GM18870 (cell line): ENCODE data around the gene PSMD14.

Source experiments
- ATAC-seq: cut with Tn5 transposase; IDR thresholded peaks from one replicate; pipeline ENCODE4 v1.9.1; 2021; ENCODE audit warnings: moderate library complexity; ENCODE audit not compliant: unreplicated experiment

Gene PSMD14

DNA sequence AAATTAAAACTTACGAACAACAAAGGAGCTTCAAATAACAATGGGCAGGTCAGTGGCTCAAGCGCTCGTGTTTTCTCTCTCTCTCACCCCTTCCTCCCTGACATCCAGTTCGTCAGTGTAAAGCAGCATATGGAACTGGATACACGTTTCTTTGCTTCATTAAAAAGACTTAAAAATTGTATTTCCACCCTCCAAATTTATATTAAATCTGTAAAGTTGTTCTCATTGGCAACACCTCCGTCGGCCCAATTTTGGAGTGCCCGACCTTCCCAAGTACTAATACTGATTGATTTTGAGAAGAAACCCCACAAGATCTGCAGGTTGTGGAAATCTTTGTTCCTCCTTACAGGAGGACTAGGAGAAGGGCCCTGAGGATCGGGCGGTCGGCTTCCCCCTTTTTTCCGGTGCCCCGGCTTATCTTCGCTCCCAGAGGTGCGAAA, 110.1 kb downstream of the PSMD14 start:
- ATAC-seq, result no peak

DNA sequence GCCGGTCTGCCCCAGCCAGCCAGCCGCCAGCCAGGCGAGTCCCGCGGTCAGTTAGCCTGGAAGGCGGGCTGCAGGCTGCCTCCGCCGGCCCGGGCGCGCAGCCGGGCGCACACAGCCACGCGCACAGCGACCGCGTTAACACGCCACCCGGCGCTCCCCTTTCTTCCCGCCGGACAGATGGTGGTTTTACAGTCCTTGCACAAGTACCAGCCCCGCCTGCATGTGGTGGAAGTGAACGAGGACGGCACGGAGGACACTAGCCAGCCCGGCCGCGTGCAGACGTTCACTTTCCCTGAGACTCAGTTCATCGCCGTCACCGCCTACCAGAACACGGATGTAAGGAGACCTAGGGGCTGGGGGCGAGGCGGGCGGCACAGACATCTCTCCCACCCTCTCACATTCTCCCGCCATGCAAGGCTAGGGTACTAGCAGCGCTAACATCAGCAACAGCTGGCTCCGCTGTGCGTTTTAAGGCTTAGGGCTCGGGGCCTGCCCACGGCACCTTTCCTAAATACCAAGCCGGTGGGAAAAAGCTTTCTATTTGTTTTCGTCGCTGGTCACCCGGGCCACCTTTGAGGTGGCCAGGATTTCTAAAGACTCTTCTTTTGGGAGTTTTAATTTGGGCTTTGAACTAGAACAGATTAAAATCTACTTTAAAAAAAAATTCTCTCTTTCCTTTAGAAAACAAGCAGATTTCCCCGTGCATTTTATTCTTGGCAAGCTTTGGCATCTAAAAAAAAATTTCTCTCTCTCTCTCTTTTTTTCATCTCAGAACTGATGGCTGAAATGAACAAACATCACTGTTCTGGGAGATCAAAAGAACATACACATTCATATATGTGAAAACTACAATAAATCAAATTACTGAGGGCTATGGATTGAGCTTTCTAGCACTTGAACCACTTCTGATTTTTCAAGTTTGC, 110.8 kb downstream of the PSMD14 start:
- no peak for ATAC-seq

DNA sequence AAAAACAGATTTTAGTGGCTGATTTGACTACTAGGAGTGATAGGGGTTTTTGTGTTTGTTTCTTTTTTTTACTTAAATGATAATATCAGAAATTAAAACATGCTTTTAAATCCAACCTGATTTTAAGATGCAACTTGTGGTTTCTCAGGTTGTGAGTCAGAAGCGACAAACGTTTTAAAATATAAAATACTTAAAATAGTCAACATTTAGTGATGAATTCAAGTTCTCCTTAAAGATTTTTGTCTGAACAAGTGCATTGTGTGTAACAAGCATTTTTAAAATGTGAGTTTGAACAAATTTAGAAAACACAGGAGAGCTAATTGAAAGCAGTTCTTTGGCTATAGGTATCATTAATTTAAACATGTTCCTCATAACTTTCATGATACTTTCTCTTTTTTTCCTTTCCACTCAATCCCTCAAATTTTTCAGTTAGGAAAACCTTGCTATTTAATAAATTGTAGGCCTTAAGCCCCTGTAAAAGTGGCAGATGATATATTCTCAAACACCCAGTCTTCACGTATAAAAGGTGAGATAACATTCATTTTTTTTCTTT, 111.5 kb downstream of the PSMD14 start:
- ATAC-seq, result no peak

DNA sequence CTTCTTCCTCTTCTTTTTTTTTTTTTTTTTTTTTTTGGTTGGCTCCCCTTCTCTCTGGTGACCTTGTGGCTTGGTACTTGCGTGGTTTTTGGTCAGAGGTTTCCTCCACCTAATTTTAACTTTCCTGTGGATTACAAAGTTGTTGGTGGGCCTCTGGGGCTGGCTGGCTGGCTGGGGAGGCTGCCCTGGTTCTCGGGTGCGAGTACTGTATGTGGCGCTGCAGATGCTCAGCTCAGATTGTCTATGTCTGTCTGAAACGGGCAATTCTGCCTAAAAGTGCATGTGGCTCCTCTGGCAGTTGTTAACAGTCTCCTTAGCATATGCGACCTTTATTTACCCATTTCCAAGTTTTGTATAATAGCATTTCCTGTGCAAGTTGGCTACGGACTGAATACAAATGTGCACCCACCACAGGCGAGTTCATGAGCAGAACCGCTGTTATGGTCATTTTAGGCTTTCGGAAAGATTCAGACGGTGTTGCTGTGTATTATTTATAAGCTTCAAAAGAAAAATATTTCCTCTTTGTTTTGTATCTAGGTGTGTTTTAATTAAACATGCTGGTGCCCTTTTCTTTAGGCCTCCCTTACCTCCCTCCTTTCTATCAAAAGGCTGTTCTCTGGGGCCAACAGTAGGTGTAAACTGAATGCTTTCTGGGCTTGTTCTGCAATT, 112.3 kb downstream of the PSMD14 start:
- ATAC-seq, result no peak

DNA sequence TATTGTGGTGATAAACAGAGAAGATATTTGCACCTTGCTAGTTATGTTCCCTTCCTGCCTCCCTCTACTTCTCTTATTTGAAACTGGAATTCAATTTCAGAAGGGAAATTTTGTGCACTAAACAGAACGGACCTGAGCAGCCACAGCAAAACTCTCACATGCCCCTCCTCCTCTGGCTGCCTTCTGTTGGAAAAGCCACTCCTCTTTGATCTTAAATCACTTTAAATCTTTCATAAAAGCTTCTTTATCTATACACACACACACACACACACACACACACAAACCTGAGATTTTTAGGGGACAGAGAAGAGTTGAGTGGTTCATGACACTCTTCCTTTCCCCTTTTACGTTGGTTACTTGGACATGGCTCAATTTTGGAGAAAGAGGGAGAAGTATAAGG, 113.5 kb downstream of the PSMD14 start:
- ATAC-seq, result no peak

DNA sequence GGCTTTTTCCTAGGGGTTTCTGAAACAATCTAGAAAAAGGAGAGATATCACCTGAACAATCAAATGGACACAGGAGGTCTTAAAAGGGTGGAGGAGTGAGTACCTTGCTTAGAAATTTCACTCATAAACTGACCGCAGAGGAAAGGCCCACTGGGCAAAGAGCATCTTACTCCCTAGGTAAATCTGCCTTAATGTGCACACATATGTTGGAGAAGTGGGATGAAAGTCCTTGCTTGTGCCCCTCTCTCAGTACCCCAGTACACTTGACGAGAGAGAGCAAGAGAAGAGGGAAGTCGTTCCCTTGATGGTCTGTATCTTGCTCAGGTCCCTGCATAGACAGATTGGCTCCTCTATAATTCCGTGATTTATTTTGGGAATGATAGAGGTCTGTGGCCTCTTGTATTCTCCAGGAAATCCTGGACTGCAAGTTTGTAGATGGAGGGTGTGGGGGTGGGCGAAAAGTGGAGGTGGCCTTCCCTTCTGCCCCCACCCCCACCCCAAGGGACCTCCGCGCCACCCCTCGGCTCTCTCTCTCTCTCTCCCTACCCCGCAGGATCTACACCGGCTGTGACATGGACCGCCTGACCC, 114.7 kb downstream of the PSMD14 start:
- ATAC-seq, result no peak

DNA sequence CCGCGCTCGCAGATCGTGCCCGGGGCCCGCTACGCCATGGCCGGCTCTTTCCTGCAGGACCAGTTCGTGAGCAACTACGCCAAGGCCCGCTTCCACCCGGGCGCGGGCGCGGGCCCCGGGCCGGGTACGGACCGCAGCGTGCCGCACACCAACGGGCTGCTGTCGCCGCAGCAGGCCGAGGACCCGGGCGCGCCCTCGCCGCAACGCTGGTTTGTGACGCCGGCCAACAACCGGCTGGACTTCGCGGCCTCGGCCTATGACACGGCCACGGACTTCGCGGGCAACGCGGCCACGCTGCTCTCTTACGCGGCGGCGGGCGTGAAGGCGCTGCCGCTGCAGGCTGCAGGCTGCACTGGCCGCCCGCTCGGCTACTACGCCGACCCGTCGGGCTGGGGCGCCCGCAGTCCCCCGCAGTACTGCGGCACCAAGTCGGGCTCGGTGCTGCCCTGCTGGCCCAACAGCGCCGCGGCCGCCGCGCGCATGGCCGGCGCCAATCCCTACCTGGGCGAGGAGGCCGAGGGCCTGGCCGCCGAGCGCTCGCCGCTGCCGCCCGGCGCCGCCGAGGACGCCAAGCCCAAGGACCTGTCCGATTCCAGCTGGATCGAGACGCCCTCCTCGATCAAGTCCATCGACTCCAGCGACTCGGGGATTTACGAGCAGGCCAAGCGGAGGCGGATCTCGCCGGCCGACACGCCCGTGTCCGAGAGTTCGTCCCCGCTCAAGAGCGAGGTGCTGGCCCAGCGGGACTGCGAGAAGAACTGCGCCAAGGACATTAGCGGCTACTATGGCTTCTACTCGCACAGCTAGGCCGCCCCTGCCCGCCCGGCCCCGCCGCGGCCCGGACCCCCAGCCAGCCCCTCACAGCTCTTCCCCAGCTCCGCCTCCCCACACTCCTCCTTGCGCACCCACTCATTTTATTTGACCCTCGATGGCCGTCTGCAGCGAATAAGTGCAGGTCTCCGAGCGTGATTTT, 115.5 kb downstream of the PSMD14 start:
- ATAC-seq, result no peak

DNA sequence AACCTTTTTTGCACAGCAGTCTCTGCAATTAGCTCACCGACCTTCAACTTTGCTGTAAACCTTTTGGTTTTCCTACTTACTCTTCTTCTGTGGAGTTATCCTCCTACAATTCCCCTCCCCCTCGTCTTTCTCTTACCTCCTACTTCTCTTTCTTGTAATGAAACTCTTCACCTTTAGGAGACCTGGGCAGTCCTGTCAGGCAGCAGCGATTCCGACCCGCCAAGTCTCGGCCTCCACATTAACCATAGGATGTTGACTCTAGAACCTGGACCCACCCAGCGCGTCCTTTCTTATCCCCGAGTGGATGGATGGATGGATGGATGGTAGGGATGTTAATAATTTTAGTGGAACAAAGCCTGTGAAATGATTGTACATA, 116.2 kb downstream of the PSMD14 start:
- ATAC-seq, result no peak

DNA sequence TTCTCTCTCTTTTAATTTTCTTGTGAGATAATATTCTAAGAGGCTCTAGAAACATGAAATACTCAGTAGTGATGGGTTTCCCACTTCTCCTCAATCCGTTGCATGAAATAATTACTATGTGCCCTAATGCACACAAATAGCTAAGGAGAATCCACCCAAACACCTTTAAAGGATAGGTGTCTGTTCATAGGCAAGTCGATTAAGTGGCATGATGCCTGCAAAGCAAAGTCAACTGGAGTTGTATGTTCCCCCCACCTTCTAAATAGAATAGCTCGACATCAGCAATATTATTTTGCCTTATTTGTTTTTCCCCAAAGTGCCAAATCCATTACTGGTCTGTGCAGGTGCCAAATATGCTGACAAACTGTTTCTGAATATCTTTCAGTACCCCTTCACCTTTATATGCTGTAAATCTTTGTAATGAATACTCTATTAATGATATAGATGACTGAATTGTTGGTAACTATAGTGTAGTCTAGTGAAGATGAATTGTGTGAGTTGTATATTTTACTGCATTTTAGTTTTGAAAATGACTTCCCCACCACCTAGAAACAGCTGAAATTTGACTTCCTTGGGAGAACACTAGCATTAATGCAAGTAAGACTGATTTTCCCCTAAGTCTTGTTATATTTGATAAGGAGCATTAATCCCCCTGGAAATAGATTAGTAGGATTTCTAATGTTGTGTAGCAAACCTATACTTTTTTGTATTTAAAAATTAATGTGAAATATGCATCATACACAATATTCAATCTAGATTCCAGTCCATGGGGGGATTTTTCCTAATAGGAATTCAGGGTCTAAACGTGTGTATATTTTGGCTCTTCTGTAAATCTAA, 116.9 kb downstream of the PSMD14 start:
- ATAC-seq, result no peak

DNA sequence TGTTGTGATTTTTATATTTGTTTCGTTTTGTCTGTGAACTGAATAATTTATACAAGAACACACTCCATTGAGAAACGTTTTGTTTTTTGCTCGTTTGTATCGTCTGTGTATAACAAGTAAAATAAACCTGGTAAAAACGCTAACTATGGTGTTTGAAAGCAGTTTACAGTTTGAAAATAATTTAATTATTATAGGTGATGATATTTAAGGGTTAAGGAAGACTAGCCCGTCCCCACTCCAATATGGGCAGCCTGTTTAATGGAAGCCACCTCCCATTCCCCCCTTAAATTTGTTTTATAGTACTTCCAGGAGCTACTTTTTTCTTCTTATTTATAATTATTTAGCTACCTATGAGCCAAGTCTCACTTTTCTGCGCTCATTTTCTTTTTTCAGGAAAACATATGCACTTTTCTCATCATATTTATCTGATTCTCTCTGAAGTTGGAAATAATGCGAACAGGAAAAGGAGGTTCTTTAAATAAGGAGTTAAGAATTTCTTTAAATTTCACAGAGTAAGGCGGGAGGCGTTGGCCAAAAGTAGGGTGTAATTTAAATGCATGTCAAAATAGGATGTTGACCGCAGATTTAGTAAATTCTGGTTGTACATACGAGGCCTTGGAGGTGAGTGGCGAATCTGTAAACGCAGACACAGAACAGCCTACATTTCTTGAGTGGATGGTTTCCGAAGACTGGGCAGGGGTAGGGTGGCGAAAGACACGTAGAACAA, 117.7 kb downstream of the PSMD14 start:
- no peak for ATAC-seq

DNA sequence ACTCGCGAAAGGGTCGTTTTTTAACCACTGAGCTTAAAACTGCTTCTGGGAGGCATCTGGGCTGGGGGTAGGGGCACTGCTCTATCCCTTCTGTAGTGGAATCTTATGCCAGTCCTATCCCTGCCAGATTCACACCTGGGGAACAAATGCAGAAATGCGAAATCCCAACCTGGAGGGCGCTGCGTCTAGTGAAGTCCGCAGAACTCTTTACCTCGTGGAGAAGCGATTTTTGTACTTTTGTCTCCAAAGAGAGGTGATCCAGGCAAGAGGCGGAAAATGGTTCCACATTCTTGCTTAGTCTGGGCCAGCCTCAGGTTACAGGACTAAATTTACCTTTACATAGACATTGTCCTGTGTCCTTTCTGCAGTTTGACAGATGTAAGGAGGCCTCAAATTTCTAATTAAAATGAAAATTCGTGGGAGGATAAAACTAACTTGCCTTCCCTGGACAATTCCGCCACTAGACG, 118.3 kb downstream of the PSMD14 start:
- no peak for ATAC-seq

DNA sequence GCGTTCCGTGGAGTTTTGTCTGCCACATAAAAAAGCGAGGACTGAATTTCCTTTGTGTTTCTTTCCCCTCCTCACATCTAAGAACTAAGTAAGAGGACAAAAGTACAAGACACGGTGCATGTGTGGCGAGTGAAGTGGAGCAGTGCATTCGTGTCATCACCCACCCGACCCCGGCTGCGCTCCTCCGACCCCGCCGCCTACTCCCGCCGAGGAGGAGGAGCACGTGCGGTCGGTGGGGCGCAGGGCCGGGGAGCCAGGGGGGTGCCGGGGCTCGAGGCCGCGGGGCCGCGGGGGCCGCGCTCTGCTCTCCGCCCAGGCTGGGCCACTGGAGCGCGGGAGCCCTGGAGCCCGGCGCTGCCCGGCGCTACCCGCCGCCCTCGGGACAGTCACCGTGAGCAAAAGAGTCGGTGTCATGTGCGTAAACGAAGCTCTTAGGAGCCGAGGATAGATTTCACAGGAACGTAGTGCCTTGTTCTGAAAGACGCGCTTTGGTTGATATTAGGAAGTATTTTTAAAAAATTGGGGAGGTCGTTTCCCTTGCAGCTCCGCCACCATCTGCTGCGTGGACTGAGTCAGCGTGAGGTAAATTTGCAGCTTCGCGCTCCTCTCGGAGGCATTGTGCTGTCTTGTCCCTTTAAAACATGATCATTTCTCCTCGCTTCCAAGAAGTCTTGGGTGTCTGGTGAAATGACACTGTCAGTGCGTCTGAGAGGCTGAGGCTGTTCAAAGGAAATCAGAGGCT, 118.9 kb downstream of the PSMD14 start:
- no peak for ATAC-seq

DNA sequence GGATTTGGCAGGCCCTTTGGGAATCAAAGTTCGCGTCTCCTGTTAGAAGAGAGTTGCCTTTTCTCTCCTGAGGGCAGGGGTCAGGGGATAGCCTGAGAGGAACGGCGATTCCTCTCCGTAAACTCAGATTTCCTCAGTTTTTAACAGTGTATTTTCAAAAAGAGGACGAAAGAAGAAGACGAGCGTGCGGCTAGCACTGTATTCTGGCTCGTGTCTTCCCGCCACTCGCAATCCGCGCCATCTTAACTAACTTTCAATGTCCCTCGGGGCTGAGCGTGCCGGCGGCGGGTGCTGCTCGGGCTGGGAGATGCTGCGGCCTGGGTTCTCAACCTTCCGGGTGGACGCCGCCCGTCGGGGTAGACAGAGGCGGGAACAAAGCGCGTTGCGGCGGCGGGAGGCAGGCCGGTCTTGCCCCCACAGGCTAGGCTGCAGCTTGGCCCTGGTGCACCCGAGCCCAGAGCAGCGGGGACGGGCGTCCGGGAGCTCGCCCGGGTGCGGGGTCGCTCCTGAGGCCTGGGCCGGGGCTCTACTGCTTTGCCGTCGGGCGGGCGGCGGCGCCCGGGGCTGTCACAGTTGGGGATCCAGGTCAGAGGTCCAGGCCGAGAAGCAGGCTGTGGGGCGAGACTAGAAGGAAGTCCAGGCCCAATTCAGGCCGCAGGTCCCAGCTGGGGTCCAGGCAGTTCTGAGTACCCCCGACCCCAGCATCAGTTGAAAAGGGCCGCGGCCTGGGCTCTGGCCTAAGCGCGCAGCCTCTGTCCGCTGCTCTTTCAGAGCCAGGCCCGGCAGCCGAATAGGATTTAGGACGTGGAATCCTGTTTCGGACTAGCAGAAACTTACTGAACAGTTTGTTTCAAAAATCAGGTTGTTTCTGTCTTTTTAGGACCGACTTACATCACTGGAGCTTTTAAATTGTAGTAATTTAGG, 119.7 kb downstream of the PSMD14 start:
- ATAC-seq, result no peak

DNA sequence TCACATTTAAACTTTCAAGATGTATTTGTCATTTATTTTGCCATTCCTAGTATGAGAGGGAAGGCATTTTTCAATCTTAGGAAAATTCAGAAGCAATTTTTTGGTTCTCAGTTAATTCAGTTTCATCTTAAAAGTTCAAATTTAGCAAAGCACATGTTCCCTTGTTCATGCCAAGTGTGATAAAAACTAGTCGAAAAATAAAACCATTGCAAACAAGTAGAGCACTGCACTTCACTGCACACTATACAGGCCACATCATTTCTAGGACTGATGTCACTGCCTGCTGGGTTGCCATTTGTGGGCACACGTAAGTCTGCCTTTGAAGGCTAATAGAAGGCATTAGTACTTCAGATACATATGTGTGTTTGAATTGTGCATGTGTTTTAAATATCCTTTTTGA, 122.2 kb downstream of the PSMD14 start:
- no peak for ATAC-seq

DNA sequence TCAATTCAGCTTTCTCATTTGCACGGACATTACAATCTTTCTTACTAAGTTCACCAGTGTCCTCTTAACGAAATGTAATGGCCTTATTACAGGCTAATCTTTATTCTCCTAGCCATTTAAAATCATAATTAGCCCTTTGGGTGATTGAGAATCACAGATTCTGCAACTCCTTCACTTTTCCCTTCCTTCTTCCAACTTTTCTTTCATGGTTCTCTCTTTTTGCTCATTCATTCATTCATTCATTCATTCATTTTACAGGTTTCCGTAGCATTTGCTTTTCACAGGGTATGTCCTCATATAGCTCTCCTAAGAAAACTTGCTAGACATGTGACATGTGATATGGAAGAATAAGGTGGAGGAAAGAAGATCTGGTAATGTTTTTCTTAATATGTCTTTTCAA, 123.9 kb downstream of the PSMD14 start:
- ATAC-seq, result no peak

DNA sequence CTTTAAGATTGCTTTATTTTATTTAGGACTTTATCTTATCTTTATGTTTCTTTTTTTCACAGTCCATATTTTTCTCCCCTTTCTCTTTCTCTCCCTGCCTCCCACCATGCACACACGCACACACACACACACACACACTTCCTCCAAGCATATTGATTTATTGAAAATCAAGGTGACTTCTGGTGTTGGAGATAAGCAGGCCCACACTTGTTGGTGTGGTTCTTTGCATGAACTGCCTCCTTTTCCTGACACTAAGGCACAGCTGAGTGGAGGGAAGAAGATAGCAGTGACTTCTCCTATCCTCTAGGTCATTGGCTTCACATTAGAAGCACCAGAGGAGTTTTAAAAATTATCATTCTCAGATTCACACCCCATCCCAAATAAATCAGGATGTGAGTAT, 125.9 kb downstream of the PSMD14 start:
- no peak for ATAC-seq

DNA sequence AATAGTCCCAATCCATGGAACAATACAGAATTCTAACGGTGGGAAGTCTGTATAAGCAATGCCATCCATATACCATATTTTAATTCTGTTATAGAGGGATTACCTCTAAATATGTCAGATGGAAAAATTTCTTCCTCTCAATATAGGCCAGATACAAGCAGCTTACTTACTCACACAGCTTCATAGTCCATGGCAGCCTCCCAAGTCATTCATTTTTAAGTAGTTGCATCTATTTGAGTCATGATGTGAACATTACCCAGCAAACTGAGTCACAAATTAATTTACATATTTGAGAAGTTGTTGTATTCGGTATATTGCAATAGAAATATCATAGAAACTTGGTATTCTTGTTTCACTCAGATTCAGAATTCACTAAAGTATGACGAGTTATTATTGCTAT, 128.2 kb downstream of the PSMD14 start:
- no peak for ATAC-seq
